Panc1 (cell line): ENCODE results near the gene PAK2. TPM values are rescaled to one million over a fixed set of nuclear protein-coding genes. Genes with fewer than 3 reads are reported as not detected.

Source experiments
- ATAC-seq: fragments of 200-7000 bp; cut with Tn5 transposase; 2 replicates; pipeline ENCODE4 v1.9.1; 2020; ENCODE audit warnings: mild to moderate bottlenecking, moderate library complexity
- Bru-seq: library from RNA; stranded (reverse); fragments of 400-500 nt; gene quantifications from one replicate; lab custom pipeline; 2021; lab: Mats Ljungman, UMichigan
- BruChase-seq, 2 experiments: library from RNA; stranded (reverse); fragments of 400-500 nt; gene quantifications; one replicate each; lab custom pipeline; 2021; lab: Mats Ljungman, UMichigan
- BruUV-seq: library from RNA; stranded (reverse); fragments of 400-500 nt; replicated peaks from 2 replicates; lab custom pipeline; 2021; lab: Mats Ljungman, UMichigan
- CTCF ChIA-PET: fragments of 300-600 bp; sonication (Branson Sonifier 250); formaldehyde crosslinking; loops from one replicate; lab custom pipeline; 2022; ENCODE audit warnings: antibody characterized with exemption; lab: Charles Lee
- POLR2A ChIA-PET: fragments of 300-600 bp; sonication (Branson Sonifier 250); formaldehyde crosslinking; loops from one replicate; lab custom pipeline; 2022; ENCODE audit warnings: antibody characterized with exemption; lab: Charles Lee
- DNase-seq: peaks from one replicate; pipeline ENCODE4 v3.0.0-alpha.2; 2010; ENCODE audit warnings: low read depth, low spot score
- H3K27ac ChIP-seq: 2 replicates; pipeline ENCODE4 v1.5.1; 2011; ENCODE audit warnings: mild to moderate bottlenecking, low read length, inconsistent platforms
- H3K27me3 ChIP-seq: fragments of 200-500 bp; sonication (Bioruptor generic); 2 replicates; pipeline ENCODE4 v1.6.0; 2014; ENCODE audit warnings: low read length, inconsistent platforms; ENCODE audit not compliant: control insufficient read depth, insufficient read depth
- H3K36me3 ChIP-seq: fragments of 200-500 bp; sonication (Bioruptor generic); 2 replicates; pipeline ENCODE4 v1.5.1; 2014; ENCODE audit warnings: inconsistent platforms, mild to moderate bottlenecking, low read length, moderate library complexity; ENCODE audit not compliant: control insufficient read depth, insufficient read depth
- H3K4me1 ChIP-seq: 2 replicates; pipeline ENCODE4 v1.5.1; 2011; ENCODE audit warnings: inconsistent platforms, mild to moderate bottlenecking, low read length, moderate library complexity; ENCODE audit not compliant: control insufficient read depth, insufficient read depth
- H3K4me3 ChIP-seq, 2 experiments: 2 replicates each; pipeline ENCODE4 v1.5.1; 2011 to 2012; ENCODE audit warnings: low read depth in 2 of 2, low read length in 2 of 2, mild to moderate bottlenecking in 2 of 2, inconsistent platforms in 1 of 2, moderate library complexity in 1 of 2
- H3K9me3 ChIP-seq: fragments of 200-500 bp; sonication (Bioruptor generic); 2 replicates; pipeline ENCODE4 v1.5.1; 2014; ENCODE audit warnings: low read depth, mild to moderate bottlenecking, inconsistent platforms, low read length, moderate library complexity; ENCODE audit not compliant: control insufficient read depth, insufficient read depth
- POLR2AphosphoS5 ChIP-seq: IDR thresholded peaks from 2 replicates; pipeline ENCODE4 v1.6.1; 2012; ENCODE audit warnings: mild to moderate bottlenecking, low read depth, low read length, moderate library complexity
- SIN3A ChIP-seq: IDR thresholded peaks from 2 replicates; pipeline ENCODE4 v1.6.1; 2012; ENCODE audit warnings: low read depth, mild to moderate bottlenecking, low read length, moderate library complexity, borderline replicate concordance; ENCODE audit not compliant: insufficient read depth
- TCF7L2 ChIP-seq: IDR thresholded peaks from 2 replicates; pipeline ENCODE4 v1.6.1; 2011; ENCODE audit warnings: mild to moderate bottlenecking, low read depth, low read length, inconsistent platforms
- in situ Hi-C: cut with HindIII; loops from 2 replicates; pipeline ENCODE4 v1.10.0; 2016; ENCODE audit warnings: low sequenced_read_pairs, low pct_unique_long_range_greater_than_20kb
- intact Hi-C: fragments of 100-400 bp; cut with micrococcal nuclease; formaldehyde crosslinking; loops from one replicate; pipeline ENCODE4 v1.10.0; 2022; ENCODE audit not compliant: unreplicated experiment
- long read RNA-seq: library from polyadenylated mRNA; unstranded; transcript quantifications from one replicate; pipeline ENCODE4 v2.0.0, GENCODE V29; 2021; ENCODE audit not compliant: unreplicated experiment
- polyA plus RNA-seq: library from polyadenylated mRNA; unstranded; fragments of >200 nt; gene quantifications from one replicate; pipeline ENCODE4 v1.2.1, GENCODE V29; 2012; ENCODE audit warnings: missing spikeins; ENCODE audit not compliant: insufficient read length
- total RNA-seq: library from RNA; stranded (reverse); gene quantifications from one replicate; pipeline ENCODE4 v1.2.1, GENCODE V29; 2021; ENCODE audit not compliant: unreplicated experiment
- TF ChIP-seq, protein P1 (sequence below), 2 experiments: IDR thresholded peaks; 2 replicates each; pipeline ENCODE4 v1.6.1; 2011 to 2012; ENCODE audit warnings: low read depth in 2 of 2, control low read depth in 1 of 2, low read length in 1 of 2, mild to moderate bottlenecking in 1 of 2, moderate library complexity in 1 of 2; ENCODE audit not compliant: insufficient read depth in 1 of 2
- TF ChIP-seq, protein P2 (sequence below): fragments of 450-650 bp; IDR thresholded peaks from 2 replicates; pipeline ENCODE4 v1.5.1; 2017; ENCODE audit warnings: mild to moderate bottlenecking

The PAK2 gene
- total RNA-seq (185 TPM), Bru-seq, nascent RNA (percentile 95 among the genes with signal in this experiment), BruChase-seq, experiment 1, labeled RNA remaining after a 2-hour chase (percentile 96 among the genes with signal in this experiment), BruChase-seq, experiment 2, labeled RNA remaining after a 6-hour chase (percentile 98 among the genes with signal in this experiment)
- 115 TPM for polyA plus RNA-seq
- long read RNA-seq, full-length matches to known transcripts: 87 of 177 reads
- long read RNA-seq, partial matches to known transcripts: 48 of 177 reads
- long read RNA-seq, other reads (novel, unspliced or antisense): 42 of 177 reads

DNA sequence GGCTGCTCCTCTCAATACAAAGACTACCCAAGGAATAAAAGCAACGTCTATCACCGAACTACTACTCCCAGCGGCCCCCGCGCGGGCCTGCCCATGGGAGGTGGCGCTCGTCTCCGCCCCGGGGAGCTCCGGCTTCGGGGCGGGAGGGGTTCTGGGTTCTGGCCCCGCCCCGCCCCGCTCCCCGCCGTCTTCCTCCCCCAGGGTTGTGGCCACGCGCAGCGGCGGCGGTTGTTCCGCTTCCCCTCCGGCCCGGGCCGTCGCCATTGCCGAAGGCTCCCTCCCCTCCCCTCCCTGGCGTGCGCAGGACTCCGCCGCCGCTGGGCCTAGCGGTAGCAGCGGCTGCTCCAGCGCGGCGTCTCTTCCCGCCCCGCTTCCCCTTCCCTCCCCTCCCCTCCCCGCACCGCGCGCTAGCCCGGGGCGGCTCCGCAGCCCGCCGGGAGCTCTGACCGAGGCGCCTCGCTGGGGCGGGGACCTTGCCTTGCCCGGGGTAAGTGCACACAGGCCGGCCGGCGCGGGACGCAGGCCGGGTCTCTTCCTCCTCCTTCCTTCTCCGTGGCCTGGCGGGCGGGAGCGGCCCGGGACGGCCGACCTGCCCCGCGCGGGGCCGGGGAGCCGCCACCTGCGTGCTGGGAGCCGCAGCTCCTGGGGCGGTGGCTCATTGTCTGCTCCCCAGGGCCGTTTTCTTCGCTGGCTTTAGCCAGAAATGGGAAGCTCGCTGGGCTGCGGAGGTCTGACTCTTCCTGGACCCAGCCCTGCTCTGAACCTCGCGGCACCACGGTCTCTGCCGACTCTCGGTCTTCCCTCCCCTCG, at the start of gene PAK2:
Gene PAK2, plus strand, starts transcription at position 187 of the 810 bp plus-strand sequence. CDS start 42,790 bp downstream, outside the sequence.
- intact Hi-C loops: no loop called here
- CTCF ChIA-PET: no interaction called here
- TF ChIP-seq SIN3A (peak; percentile 89; the same call in 1 of the 2 replicates), POLR2AphosphoS5 (peak; percentile 88), TCF7L2 (no peak)
- TF ChIP-seq, protein P1, sequence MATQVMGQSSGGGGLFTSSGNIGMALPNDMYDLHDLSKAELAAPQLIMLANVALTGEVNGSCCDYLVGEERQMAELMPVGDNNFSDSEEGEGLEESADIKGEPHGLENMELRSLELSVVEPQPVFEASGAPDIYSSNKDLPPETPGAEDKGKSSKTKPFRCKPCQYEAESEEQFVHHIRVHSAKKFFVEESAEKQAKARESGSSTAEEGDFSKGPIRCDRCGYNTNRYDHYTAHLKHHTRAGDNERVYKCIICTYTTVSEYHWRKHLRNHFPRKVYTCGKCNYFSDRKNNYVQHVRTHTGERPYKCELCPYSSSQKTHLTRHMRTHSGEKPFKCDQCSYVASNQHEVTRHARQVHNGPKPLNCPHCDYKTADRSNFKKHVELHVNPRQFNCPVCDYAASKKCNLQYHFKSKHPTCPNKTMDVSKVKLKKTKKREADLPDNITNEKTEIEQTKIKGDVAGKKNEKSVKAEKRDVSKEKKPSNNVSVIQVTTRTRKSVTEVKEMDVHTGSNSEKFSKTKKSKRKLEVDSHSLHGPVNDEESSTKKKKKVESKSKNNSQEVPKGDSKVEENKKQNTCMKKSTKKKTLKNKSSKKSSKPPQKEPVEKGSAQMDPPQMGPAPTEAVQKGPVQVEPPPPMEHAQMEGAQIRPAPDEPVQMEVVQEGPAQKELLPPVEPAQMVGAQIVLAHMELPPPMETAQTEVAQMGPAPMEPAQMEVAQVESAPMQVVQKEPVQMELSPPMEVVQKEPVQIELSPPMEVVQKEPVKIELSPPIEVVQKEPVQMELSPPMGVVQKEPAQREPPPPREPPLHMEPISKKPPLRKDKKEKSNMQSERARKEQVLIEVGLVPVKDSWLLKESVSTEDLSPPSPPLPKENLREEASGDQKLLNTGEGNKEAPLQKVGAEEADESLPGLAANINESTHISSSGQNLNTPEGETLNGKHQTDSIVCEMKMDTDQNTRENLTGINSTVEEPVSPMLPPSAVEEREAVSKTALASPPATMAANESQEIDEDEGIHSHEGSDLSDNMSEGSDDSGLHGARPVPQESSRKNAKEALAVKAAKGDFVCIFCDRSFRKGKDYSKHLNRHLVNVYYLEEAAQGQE (IDR thresholded peaks at IDR 0.05; ENCODE audit: insufficient read depth in 1 of 2, low read depth in 2 of 2, low read length in 1 of 2): no peak
- TF ChIP-seq, protein P2, sequence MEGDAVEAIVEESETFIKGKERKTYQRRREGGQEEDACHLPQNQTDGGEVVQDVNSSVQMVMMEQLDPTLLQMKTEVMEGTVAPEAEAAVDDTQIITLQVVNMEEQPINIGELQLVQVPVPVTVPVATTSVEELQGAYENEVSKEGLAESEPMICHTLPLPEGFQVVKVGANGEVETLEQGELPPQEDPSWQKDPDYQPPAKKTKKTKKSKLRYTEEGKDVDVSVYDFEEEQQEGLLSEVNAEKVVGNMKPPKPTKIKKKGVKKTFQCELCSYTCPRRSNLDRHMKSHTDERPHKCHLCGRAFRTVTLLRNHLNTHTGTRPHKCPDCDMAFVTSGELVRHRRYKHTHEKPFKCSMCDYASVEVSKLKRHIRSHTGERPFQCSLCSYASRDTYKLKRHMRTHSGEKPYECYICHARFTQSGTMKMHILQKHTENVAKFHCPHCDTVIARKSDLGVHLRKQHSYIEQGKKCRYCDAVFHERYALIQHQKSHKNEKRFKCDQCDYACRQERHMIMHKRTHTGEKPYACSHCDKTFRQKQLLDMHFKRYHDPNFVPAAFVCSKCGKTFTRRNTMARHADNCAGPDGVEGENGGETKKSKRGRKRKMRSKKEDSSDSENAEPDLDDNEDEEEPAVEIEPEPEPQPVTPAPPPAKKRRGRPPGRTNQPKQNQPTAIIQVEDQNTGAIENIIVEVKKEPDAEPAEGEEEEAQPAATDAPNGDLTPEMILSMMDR: no peak
- ATAC-seq (peak; percentile 97), DNase-seq (peak; percentile 43)
- peak within 1 kb of the TSS; percentile 94 for H3K4me3 ChIP-seq
- POLR2A ChIA-PET: interaction anchor here (0.6 to 1.2 kb wide), 9 partner anchors 9 to 1192 kb away, joined by 3 to 15 read pairs (median 5); partner anchors contain the start of genes CEP19 and PIGX
- no peaks in the 10 kb centered on the region for H3K27me3 ChIP-seq
- peaks cover 2% of the 10 kb centered on the region; the same call in 1 of the 2 replicates for H3K36me3 ChIP-seq
- H3K4me1 ChIP-seq: peaks cover 17% of the 10 kb centered on the region
- peak within 1 kb of the TSS; percentile 99 for H3K27ac ChIP-seq
- BruUV-seq: no TSS peak
- H3K9me3 ChIP-seq: no peaks in the 10 kb centered on the region
- in situ Hi-C loops: no loop called here

DNA sequence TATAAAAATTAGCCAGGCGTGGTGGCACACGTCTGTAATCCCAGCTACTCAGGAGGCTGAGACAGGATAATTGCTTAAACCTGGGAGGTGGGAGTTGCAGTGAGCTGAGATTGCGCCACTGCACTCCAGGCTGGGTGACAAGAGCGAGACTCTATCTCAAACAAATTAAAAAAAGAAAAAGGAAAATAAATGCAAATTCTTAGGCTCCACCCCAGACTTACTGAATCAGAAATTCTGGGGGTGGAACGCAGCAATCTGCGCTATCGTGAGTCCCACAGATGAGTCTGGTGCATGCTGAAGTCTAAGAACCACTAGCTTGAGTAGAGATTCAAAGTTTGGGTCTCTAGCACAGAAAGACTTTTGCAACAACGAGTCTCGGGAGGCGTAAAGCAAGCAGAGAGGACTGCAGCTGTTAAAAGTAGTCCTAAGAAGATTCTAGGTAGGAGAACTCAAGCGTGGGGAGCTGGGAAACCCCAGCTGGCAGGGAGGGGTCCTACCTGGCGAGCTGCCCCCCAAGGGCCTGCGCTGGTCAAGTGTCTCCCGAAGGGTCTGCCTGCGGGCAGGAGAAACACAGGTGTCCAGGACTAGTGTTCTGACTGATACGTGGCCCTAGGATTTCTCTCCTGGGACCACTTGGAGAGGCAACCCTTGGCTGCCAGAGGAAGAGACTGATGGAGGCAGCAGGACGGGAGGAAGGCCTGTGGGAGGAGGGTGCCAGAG, 49.6 kb upstream of the PAK2 start:
- H3K36me3 ChIP-seq: no peaks in the 10 kb centered on the region
- H3K4me1 ChIP-seq: peaks cover 2% of the 10 kb centered on the region
- intact Hi-C loops: loop anchor here (5.0 kb wide), 1 partner anchor 153 kb away; no protein-coding TSS in a partner anchor
- no peaks in the 10 kb centered on the region for H3K27me3 ChIP-seq
- CTCF ChIA-PET: interaction anchor here (0.7 kb wide), 1 partner anchor 1224 kb away, joined by 3 read pairs; no protein-coding TSS in a partner anchor
- in situ Hi-C loops: no loop called here
- no peak overlapping the region for H3K4me3 ChIP-seq
- DNase-seq (no peak), ATAC-seq (no peak)
- no peak for TF ChIP-seq POLR2AphosphoS5
- no peak for TF ChIP-seq SIN3A
- TF ChIP-seq, protein P2: no peak
- TF ChIP-seq TCF7L2: no peak
- TF ChIP-seq, protein P1 (IDR thresholded peaks at IDR 0.05; ENCODE audit: insufficient read depth in 1 of 2, low read depth in 2 of 2, low read length in 1 of 2): no peak
- H3K9me3 ChIP-seq: no peaks in the 10 kb centered on the region
- no TSS peak for BruUV-seq
- POLR2A ChIA-PET: interaction anchor here (0.6 kb wide), 3 partner anchors 63 to 411 kb away, joined by 4 read pairs; no protein-coding TSS in a partner anchor
- H3K27ac ChIP-seq: no peak overlapping the region
